GM18873 (cell line): ENCODE results near the gene PTPRM.

Source experiments
- ATAC-seq: cut with Tn5 transposase; IDR thresholded peaks from one replicate; pipeline ENCODE4 v1.9.1; 2021; ENCODE audit warnings: mild to moderate bottlenecking, moderate library complexity, moderate number of reproducible peaks; ENCODE audit not compliant: unreplicated experiment, low FRiP score

The PTPRM gene

DNA sequence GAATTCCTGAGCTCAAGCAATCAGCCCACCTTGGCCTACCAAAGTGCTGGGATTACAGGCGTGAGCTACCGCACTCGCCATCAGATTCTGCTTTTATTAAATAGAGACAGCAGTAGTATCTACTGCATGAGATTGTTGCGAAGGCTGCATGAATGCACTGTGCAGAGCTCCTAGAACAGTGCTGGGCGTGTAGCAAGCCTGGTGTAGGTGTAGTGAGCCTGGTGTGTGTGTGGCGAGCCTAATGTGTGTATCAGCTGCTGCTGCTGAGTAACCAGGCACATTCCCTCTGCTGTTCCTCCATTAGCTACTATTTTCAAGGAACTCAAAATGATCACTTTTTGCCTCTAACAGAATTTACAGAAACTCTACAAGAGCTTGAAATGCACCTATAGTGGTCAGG, 57.6 kb downstream of the PTPRM start:
- ATAC-seq = no peak

DNA sequence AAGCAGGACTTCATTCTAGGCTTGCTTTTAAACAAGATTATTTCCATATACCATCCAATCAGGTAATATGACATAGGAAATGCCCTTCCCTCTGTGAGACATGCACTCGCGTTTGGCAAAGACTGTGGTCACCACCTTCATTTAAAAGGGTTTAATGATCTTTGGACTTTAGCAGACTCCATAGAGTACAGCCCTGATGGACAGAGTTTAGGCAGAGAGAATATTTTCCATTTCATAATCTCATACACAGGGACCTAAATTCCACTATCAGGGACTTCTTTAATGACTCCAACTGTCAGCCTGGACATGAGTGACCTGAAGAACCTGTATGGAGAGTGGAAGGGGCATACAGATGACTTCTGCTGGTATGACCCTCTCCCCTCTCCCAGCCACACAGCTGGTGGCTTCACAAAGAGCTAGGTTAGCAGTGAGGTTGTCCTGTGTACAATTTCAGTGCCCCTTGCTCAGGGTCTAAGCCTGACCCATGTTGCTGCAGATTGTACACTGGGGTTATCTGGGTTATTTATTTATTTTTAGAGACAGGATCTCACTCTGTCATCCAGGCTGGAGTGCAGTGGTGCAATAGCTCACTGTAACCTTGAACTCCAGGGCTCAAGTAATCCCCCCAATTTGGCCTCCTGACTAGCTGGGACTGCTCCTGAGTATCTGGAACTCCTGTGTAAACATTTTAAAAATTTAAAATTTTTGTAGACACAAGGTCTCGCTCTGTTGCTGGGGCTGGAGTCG, 59.2 kb downstream of the PTPRM start:
- no peak for ATAC-seq

DNA sequence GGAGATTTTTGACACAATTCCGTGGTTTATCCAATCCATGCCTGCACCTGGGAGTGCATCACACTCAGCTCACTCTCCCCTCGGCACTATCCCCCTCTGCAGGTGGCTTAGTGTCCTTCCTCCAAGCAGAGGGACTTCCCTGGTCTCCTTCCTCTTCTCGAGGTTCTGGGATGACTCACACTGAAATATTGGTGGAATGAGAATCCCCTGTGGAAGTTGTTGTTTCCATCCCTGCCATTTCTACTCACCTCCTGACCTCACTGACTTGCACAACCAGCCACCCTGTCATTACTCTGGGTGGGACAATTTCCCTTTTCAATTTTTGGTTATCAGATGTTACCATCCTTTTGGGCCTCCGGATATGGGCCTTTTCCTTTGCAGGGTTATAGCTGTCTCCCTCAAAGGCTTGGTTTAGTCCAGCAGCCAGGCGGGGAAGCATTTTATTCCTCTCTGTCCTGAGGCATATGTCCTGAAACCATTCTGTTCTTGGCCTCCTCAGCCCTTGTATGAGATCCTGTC, 59.9 kb downstream of the PTPRM start:
- ATAC-seq = no peak

DNA sequence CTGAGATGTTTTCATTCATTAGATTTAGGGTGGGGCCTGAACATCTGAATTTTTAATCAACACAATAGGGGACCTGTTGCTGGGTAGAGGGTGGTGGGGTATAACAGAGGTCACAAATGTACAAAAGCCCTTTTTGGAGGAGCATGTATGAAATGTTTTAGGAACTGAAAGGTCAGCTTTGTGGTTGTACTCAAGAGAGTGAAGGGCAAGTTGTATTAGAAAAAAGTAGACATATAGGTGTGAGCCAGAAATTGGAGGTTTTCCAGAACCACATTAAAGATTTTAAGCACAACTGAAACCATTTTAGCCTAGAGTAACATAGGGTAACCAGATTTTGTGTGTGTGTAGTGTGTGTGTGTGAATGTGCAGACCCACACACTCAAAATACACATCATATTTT, 62.3 kb downstream of the PTPRM start:
- no peak for ATAC-seq

DNA sequence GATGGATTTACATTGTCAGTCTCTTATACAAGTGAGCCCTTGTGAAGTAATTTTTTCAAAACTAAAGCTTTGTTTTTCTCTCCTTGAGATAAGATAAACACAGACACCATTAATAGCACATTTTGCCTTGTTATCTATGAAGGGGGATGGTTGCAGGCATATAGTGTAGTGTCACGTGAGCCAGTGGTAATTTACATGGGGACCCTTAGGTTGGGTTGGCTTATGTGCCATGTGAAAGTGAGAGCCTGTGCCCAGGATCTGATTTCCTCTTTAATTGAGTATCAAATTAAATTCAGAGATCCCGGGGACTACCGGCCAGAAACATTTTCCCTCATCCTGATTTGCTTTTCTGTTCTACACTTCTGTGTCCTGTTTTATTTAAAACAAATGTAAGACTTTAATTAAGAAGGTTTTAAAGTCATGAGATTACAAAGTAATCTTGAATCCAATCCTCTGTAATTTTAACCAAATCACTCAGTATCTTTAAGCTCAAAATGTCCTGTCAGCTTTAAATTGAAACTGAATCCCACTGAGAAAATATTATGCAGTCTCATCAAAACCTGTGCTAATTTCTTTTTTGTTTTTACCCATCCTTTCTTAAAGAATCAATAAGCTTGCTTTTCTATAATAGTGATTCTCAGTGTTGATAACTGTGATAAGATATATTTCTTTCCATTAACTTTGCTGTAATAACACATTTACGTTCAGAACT, 63.8 kb downstream of the PTPRM start:
- no peak for ATAC-seq

DNA sequence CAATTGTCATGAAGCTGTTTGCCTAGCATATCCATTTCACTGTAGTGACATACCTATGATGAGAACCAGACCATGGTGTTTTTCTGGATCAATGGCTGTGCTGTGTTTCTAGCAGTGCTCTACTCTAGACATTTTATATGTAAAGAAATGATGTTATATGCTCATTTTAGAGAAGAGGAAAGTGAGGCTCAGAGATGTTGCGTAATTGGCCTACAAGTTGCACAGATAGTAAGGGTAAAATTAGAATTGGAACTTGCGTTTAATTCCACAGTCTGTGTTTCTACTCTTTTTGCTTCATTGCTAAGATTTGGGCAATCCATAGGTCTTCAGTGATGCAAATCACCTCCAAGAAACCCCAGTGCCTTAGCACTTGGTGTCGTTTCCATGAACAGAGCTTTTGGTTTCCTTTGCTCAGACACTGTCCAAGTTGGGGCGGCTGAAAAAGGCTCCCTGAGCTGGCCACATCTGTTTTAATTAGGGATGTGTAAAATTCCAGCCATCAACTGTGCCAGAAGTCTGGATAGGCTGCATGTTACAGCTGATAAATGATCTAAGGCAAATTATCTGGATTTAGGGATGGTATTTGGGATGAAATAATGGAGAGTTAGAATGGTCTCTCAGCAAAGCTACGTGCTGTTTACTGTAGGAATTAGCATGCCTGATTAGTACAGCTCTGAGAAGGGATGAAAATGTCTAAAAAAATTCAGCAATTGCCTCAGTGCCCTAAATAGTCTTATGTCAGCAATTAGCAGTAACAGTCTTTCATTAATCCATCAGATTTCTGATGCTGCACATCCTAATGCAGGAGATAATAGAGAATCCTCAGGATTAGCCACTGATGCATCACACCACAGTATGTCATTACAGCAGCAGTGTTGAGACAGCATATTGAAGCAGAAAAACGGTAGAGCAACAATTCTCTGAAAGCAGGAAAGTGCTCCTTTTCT, 65.3 kb downstream of the PTPRM start:
- ATAC-seq = no peak

DNA sequence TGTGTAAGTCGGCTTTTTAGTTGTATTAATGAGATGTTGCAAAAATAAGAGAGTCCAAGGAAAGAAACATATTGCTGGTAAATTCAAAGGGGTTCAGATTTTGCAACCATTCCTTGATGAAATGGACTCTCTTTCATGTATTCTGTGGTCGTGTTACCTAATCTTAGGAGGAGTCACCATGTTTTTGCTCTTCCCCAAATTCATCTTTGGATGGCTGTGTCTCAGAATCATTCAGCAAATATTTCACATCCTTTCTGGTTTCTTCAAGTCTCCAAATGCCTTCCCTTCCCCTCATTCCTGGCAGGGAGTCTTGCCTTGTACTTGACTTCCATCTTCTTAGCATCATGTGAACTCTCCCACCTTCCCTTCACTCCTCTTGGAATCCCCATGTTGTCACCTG, 66.1 kb downstream of the PTPRM start:
- no peak for ATAC-seq

DNA sequence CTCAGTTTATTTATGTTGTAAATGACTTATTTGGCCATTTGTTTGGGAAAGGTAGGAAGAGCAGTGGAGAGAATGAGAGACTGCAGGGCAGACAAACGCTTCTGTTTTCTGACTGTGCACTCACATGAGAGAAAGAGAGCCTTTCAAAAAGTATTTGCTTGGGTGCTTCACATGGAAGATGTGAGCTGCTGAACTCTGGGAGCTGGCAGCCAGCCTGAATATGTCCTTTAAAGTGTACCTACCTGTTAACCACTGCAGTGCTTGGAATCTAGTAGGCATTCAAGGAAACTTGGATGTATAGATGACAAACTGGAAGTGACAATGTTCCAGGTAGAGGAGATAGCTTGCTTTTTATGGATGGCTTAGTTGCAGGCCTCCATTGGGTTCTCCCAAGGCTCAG, 68.8 kb downstream of the PTPRM start:
- ATAC-seq = no peak

DNA sequence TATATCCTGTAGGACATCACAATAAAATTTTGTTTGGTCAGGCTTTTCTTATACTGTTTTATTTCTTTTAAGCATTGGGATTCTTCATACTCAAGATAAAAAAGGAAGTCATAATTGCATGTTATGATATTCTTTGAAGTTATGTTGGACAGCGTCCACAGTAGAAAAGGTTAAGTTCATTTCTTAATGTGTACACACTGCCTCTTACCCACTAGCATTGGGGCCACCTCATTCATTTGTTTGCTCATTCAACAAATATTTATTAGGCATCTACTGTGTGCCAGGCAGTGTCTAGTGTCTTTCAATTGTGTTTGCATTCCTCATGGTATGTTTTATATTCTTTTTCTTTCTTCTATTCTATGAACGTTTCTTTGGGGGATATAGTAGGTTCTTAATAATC, 70.2 kb downstream of the PTPRM start:
- no peak for ATAC-seq

DNA sequence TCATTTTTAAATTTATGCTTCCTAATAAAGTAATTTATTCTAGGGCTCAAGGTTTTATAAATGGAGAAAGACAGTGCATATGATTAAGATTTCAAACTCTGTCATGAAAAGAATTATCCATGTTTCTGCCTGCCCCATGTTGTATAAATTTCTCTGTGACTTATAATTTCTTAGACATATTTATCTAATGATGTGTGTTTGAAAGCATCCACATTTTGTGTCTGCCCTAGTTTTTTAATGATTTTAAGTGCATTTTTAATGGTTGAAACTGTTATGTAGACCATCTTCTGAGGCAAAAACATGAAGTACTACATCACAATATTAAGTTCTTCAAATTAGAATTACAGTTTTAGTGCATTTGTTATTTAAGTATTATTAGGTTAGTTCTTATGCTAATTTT, 71.2 kb downstream of the PTPRM start:
- ATAC-seq = no peak

DNA sequence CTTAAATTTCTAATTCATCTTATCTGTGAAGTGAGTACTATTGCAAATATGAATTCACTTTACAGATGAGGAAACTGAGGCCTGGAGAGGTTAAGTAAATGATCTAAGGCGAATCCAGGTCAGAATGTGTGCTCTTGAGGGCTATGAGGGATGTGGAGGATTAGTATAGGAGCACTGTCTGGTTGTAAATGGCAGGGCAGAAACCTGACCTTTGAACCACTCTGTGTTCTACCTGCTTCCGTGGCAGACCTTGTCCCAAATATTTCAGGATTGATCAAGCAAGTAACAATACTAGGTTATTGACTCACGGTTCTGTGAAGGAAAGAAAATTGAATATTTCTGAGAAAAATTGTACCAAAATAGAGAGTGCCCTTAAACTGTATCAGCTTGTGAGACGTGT, 74.7 kb downstream of the PTPRM start:
- no peak for ATAC-seq

DNA sequence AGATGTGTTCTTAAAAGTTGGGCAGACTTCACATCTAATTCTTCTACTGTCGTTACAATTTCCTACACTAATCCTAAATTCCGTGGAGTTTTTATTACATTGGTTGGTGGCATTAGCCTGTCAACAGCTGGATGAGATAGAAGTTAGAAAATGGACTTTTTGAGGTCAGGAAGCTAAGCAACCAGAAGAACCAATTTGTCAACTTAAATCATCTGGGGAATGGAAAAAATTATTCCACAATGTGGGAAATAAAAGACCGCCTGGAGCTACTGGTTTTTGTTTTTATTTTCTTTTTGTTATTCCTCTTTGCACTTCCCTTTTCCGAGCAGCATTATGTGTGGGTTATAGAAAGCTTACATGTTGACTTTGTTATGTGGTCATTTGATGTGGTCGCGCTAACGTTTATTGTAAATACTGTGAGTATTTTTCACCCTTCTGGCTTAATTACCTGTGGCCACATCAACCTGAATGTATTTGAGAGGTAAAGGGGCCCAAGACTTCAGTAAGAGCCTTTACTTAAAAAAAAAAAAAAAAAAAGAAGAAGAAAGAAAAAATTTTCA, 75.3 kb downstream of the PTPRM start:
- no peak for ATAC-seq

DNA sequence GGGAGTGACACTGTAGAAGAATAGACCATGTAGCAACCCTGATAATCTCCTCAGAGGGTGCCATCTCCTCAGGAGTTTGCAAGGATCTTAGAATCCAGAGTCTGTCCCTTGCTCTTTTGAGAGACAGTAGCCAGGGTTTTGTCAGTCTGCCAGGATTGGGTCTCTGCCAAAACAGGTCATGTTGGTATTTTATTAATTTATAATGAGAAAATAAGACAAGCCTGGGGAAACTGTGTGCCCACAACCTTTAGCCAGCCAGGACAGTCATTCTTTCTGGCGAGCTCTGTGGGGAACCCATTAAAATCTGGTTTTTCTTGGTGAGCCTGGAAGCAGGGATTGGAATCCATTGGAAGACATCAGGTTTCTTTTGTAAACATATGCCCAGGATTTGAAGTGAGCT, 78.6 kb downstream of the PTPRM start:
- no peak for ATAC-seq

DNA sequence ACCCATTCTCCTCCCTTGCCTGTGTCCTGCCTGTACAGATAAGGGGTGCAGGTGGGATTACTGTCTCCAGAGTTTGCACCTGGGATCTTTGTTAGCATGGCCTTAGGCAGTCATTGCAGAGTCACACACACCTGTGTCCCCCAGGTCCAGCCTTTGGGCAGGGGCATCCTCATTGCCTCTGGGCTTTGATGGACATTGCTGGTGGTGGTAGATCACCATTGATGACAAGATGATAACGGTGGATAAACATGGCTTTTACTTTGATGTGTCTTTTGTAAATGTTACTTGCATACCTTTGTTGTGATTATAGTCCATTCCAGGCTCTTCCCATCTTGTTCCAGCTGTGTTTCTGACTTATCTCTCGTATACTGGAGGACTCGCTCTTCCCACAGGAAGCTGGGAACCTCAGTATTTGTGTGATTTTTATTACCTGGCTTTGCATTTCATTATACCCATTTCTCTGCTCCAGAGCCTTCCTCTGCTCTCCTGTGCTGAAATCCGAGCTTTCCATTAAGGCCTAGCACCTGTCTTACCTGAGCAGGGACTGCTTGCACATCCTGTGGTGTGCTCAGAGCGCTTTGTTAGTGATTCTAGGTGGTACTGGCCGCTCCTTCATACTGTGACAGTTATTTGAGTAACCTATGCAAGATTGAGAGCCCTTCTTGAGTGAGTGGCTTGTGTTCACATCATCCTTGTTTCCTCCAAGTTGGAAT, 79.2 kb downstream of the PTPRM start:
- no peak for ATAC-seq

DNA sequence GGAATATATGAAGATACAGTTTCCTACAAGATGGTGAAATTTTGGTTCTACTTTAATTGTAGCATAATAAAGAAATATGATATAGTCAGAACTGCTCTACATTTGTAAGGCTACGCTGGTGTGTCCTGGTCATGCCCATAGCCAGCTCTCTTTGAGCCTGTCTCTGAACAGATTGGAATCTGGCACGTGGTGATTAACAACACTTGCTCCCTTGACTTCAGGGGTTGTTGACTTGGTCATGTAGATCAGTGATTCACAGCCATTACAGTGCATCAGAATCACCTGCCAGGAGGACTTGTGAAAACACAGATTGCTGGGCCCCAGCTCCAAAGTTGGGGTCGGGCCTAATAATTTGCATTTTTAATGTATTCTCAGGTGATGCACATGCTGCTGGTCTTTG, 80.4 kb downstream of the PTPRM start:
- no peak for ATAC-seq

DNA sequence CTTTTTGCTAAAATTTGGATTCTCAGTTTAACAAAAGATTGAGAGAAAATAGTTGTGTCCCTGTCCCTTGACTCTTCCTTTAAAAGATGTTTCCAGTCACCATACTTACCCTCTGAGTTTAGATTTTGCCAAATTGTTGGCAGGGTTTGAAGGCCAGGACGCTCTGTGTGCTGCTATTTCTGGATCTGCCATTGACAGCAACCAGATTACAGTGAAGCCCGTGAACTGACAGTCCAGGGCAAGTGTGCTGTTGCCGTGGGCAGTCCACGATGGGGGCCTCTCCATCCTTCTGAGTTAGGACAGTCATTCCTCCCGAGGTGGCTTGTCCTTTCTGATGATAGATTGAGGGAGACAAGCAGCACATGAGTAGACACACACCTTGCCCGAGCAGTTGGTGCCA, 89.9 kb downstream of the PTPRM start:
- no peak for ATAC-seq

DNA sequence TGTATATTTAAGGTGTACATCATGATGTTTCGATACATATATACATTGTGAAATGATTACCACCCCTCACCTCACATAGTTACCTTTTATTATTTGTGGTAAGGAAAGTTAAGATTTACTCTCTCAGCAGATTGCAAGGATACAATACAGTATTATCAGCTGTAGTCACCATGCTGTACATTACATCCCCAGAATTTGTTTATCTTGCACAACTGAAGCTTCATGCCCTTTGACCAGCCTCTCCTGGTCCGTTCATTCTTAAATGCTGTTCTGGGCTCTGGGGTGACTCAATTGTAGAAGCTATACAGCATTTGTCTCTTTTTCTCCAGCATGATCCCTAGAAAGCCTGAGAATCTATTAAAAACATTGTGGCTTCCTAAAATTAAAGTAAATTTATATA, 90.8 kb downstream of the PTPRM start:
- no peak for ATAC-seq

DNA sequence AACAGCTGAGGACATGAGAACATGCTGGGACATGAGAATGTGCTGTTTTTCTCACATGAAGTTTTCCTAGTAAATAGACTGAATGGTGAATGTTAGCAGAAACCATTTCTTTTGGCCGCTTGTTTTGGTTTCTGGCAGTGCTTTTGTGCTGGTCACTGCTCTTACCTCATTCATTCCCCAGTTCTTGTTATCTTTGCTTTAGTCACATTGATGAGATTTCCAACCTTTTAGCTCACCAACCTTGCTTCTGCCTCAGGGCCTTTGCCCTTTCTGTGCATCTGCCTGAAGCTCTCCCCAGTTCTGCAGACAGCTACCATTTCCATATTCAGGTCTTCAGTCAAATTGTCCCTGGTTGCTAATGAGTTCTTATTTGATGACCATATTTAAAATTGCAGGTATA, 91.6 kb downstream of the PTPRM start:
- no peak for ATAC-seq

DNA sequence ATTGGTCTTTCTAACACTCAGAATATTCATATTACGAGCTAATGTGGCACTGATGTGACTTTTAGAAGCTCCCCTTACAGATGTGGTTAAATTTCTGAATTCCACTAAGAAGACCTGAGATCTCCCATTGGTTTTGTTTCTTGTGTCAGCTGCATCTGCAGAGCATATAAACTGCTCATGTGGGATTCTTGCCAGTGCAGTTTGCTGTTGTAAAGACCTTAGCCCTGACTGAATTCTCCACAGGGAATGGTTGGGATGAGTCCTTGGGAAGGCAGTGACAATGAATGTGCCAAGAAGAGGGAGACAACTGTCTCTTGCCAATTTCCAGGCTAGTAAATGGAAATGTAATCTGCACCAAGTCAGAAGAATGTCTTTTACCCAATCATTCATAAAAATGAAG, 94.1 kb downstream of the PTPRM start:
- ATAC-seq = no peak

DNA sequence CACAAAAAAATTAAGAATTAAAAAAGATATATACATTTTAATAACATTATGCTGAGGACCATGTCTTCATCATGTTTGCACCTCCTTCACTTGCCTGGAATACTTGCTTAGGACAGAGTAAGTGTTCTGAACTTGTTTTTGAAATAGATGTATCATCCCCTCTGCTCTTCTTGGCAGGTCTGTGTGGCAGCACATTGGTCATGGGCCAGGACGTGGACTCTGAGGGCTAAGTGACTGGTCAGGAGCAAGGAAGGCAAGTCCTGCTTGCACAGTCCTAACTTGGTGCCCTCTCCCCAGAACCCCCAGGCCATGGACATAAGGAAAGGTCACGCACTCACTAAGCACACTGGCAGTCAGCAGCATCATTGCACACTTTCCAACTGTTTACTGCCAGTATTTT, 95.8 kb downstream of the PTPRM start:
- no peak for ATAC-seq
